Mesendoderm (in vitro differentiated cells): ENCODE measurements around the gene TRIP6.

Source experiments
- DNase-seq: peaks from one replicate; pipeline ENCODE4 v3.0.0; 2013
- H2AK5ac ChIP-seq: 2 replicates; pipeline ENCODE4 v1.6.1; 2013; ENCODE audit warnings: low read length, inconsistent platforms
- H2BK120ac ChIP-seq: 2 replicates; pipeline ENCODE4 v1.6.1; 2013; ENCODE audit warnings: low read depth, mild to moderate bottlenecking, low read length, moderate library complexity, mixed read lengths
- H2BK15ac ChIP-seq: replicated peaks from 2 replicates; pipeline ENCODE4 v1.6.1; 2013; ENCODE audit warnings: low read depth, mild to moderate bottlenecking, moderate library complexity
- H2BK5ac ChIP-seq: 2 replicates; pipeline ENCODE4 v1.6.1; 2013; ENCODE audit warnings: low read length, inconsistent platforms
- H3K18ac ChIP-seq: 2 replicates; pipeline ENCODE4 v1.6.1; 2013; ENCODE audit warnings: mild to moderate bottlenecking, low read length, mixed read lengths
- H3K23ac ChIP-seq: one replicate; pipeline ENCODE4 v1.6.1; 2013; ENCODE audit warnings: low read length
- H3K27ac ChIP-seq: 2 replicates; pipeline ENCODE4 v1.5.1; 2013; ENCODE audit warnings: low read depth, mild to moderate bottlenecking, inconsistent platforms, low read length, moderate library complexity
- H3K27me3 ChIP-seq: 2 replicates; pipeline ENCODE4 v1.6.1; 2013; ENCODE audit warnings: low read length, control low read depth, mild to moderate bottlenecking, inconsistent platforms; ENCODE audit not compliant: insufficient read depth, poor library complexity
- H3K36me3 ChIP-seq: 2 replicates; pipeline ENCODE4 v1.6.1; 2013; ENCODE audit warnings: low read length, inconsistent platforms; ENCODE audit not compliant: control insufficient read depth, insufficient read depth
- H3K4ac ChIP-seq: one replicate; pipeline ENCODE4 v1.6.1; 2013; ENCODE audit warnings: low read depth, mild to moderate bottlenecking, low read length, moderate library complexity
- H3K4me1 ChIP-seq: 2 replicates; pipeline ENCODE4 v1.6.1; 2013; ENCODE audit warnings: low read depth, low read length, inconsistent platforms; ENCODE audit not compliant: control insufficient read depth
- H3K4me2 ChIP-seq: 2 replicates; pipeline ENCODE4 v1.6.1; 2013; ENCODE audit warnings: low read length
- H3K4me3 ChIP-seq: 2 replicates; pipeline ENCODE4 v1.5.1; 2013; ENCODE audit warnings: mild to moderate bottlenecking, low read length
- H3K56ac ChIP-seq: one replicate; pipeline ENCODE4 v1.6.1; 2013; ENCODE audit warnings: low read length
- H3K79me1 ChIP-seq: 2 replicates; pipeline ENCODE4 v1.6.1; 2013; ENCODE audit warnings: low read length, inconsistent platforms
- H3K79me2 ChIP-seq: 2 replicates; pipeline ENCODE4 v1.6.1; 2013; ENCODE audit warnings: mild to moderate bottlenecking, low read length; ENCODE audit not compliant: control insufficient read depth, insufficient read depth
- H3K9ac ChIP-seq: 2 replicates; pipeline ENCODE4 v1.6.1; 2013; ENCODE audit warnings: low read length, inconsistent platforms
- H4K5ac ChIP-seq: one replicate; pipeline ENCODE4 v1.6.1; 2013; ENCODE audit warnings: low read length
- H4K8ac ChIP-seq: one replicate; pipeline ENCODE4 v1.6.1; 2013; ENCODE audit warnings: low read depth, mild to moderate bottlenecking, control low read depth, low read length, moderate library complexity
- WGBS: extraction: QIAGEN DNeasy Blood & Tissue Kit; methylation state at CpG from one replicate; pipeline ENCODE4 v1.1.7; 2013; ENCODE audit warnings: low lambda C conversion rate, missing lambda C conversion rate; ENCODE audit not compliant: insufficient coverage; ENCODE audit errors: extremely low coverage; 5-methylcytosine and 5-hydroxymethylcytosine counted together

Gene TRIP6

GRCh38 chr7:100882785-100883526 lies 15.8 kb downstream of the TRIP6 start:
- H3K27ac ChIP-seq, result no peak overlapping the region
- no peak overlapping the region for H2BK5ac ChIP-seq
- H2AK5ac ChIP-seq, result no peak overlapping the region
- H3K4me2 ChIP-seq, result no peak overlapping the region
- no peak overlapping the region for H3K23ac ChIP-seq
- DNase-seq, result no peak
- no peak overlapping the region for H4K5ac ChIP-seq
- no peak overlapping the region for H3K4me3 ChIP-seq
- H3K9ac ChIP-seq, result no peak overlapping the region
- H4K8ac ChIP-seq, result no peak overlapping the region
- H3K36me3 ChIP-seq, result peaks cover 39% of the 10 kb centered on the region
- no peak overlapping the region for H2BK15ac ChIP-seq
- WGBS, result no CpG with 5 or more reads among the region's 24 CpGs
- H3K27me3 ChIP-seq, result no peaks in the 10 kb centered on the region
- no peak overlapping the region for H2BK120ac ChIP-seq
- no peaks in the 10 kb centered on the region for H3K4me1 ChIP-seq
- peak overlapping the region; percentile 42 for H3K56ac ChIP-seq
- no peak overlapping the region for H3K18ac ChIP-seq
- H3K79me1 ChIP-seq, result peaks cover 18% of the 10 kb centered on the region
- peaks cover 38% of the 10 kb centered on the region for H3K79me2 ChIP-seq
- no peak overlapping the region for H3K4ac ChIP-seq

- Histone ChIP-seq H3K79me1 (peaks cover 17% of the 10 kb centered on the region), H3K36me3 (peaks cover 40% of the 10 kb centered on the region), H3K79me2 (peaks cover 31% of the 10 kb centered on the region), H3K18ac (no peak overlapping the region), H3K56ac (no peak overlapping the region), H3K27ac (no peak overlapping the region), H3K4me1 (peaks cover 2% of the 10 kb centered on the region), H2BK120ac (no peak overlapping the region), H3K4me3 (no peak overlapping the region), H2BK15ac (no peak overlapping the region), H3K23ac (no peak overlapping the region), H2BK5ac (no peak overlapping the region), H3K27me3 (no peaks in the 10 kb centered on the region), H3K4me2 (no peak overlapping the region), H4K5ac (no peak overlapping the region), H3K4ac (no peak overlapping the region), H4K8ac (no peak overlapping the region), H3K9ac (no peak overlapping the region), H2AK5ac (no peak overlapping the region)
- WGBS, result no CpG with 5 or more reads among the region's 29 CpGs
- no peak for DNase-seq
Measured at GRCh38 chr7:100884736-100885439, 17.7 kb downstream of the TRIP6 start.

GRCh38 chr7:100885440-100886141 lies 18.4 kb downstream of the TRIP6 start:
- Histone ChIP-seq H3K79me2 (peaks cover 26% of the 10 kb centered on the region), H2BK5ac (no peak overlapping the region), H3K9ac (no peak overlapping the region), H3K27ac (no peak overlapping the region), H3K4me1 (peaks cover 2% of the 10 kb centered on the region), H3K36me3 (peaks cover 38% of the 10 kb centered on the region), H3K27me3 (no peaks in the 10 kb centered on the region), H3K4ac (no peak overlapping the region), H4K8ac (no peak overlapping the region), H2BK15ac (no peak overlapping the region), H3K4me3 (no peak overlapping the region), H3K23ac (no peak overlapping the region), H3K79me1 (peaks cover 14% of the 10 kb centered on the region), H3K18ac (no peak overlapping the region), H3K4me2 (no peak overlapping the region), H3K56ac (no peak overlapping the region), H4K5ac (no peak overlapping the region), H2AK5ac (no peak overlapping the region), H2BK120ac (no peak overlapping the region)
- no peak for DNase-seq
- no CpG with 5 or more reads among the region's 22 CpGs for WGBS

DNA sequence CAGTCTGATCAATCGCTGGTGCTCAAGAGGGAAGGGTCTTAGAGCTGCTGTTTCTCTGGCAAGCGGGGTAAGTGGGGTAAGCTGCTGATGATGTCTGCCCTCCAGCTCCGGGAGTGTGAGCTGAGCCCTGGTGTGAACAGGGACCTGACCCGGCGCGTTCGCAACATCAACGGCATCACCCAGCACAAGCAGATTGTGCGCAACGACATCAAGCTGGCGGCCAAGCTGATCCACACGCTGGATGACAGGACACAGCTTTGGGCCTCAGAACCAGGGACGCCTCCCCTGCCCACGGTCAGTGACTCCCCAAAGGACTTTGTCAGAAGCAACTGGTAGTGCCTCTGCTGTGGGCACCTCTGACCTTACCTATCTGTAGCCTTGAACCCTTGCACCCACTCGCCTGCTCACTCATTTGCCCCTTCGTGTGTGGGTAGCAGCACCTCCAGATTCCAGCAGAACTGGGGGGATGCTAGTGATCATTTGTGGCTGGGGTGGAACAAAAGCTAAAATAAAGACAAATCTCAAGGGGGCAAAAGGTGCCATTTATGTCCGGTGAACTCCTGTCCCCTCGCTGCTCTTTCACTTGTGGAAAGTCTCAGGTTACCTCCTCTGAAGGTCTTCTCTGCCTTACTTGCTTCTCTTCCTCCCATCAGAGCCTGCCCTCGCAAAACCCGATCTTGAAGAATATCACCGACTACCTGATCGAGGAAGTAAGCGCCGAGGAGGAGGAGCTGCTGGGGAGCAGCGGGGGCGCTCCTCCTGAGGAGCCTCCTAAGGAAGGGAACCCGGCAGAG lies 19.2 kb downstream of the TRIP6 start:
- Histone ChIP-seq H3K36me3 (peaks cover 34% of the 10 kb centered on the region), H3K4me3 (no peak overlapping the region), H2AK5ac (no peak overlapping the region), H2BK15ac (no peak overlapping the region), H3K9ac (no peak overlapping the region), H3K4me2 (no peak overlapping the region), H3K79me2 (peaks cover 21% of the 10 kb centered on the region), H3K79me1 (peaks cover 10% of the 10 kb centered on the region), H4K5ac (no peak overlapping the region), H2BK5ac (no peak overlapping the region), H3K27ac (no peak overlapping the region), H3K18ac (no peak overlapping the region), H2BK120ac (no peak overlapping the region), H3K4ac (no peak overlapping the region), H4K8ac (no peak overlapping the region), H3K56ac (no peak overlapping the region), H3K4me1 (peaks cover 2% of the 10 kb centered on the region), H3K23ac (no peak overlapping the region), H3K27me3 (no peaks in the 10 kb centered on the region)
- DNase-seq, result no peak
- no CpG with 5 or more reads among the region's 27 CpGs for WGBS

DNA sequence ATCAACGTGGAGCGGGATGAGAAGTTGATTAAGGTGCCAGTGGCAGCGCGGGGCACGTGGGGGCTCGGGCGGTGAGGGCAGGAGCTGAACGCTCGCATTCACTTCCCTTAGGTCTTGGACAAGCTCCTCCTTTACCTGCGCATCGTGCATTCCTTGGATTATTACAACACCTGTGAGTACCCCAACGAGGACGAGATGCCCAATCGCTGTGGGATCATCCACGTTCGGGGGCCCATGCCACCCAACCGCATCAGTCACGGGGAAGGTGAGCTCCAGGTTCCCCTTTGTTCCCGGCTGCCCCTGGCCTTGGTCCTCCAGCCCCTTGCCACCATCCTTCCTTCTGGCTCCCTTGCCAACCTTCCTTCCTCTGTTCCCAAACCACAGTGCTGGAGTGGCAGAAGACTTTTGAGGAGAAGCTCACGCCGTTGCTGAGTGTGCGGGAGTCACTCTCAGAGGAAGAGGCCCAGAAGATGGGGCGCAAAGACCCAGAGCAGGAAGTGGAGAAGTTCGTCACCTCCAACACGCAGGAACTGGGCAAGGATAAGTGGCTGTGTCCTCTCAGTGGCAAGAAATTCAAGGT lies 19.8 kb downstream of the TRIP6 start:
- WGBS, result no CpG with 5 or more reads among the region's 25 CpGs
- H3K4me1 ChIP-seq, result peaks cover 2% of the 10 kb centered on the region

More for the DNA sequence above, 19.8 kb downstream of the TRIP6 start:
- Histone ChIP-seq H2BK5ac (no peak overlapping the region), H3K23ac (no peak overlapping the region), H2AK5ac (no peak overlapping the region), H3K18ac (no peak overlapping the region), H3K56ac (peak overlapping the region; percentile 1), H3K9ac (no peak overlapping the region), H2BK15ac (no peak overlapping the region), H3K4me2 (no peak overlapping the region), H3K4ac (no peak overlapping the region), H3K79me1 (peaks cover 4% of the 10 kb centered on the region), H4K8ac (no peak overlapping the region), H3K79me2 (peaks cover 17% of the 10 kb centered on the region), H4K5ac (no peak overlapping the region), H3K4me3 (no peak overlapping the region), H2BK120ac (no peak overlapping the region), H3K27me3 (no peaks in the 10 kb centered on the region), H3K36me3 (peaks cover 29% of the 10 kb centered on the region), H3K27ac (no peak overlapping the region)
- DNase-seq, result no peak
